Measurements from ENCODE around the gene NADK. TPM values are rescaled to one million over a fixed set of nuclear protein-coding genes. Genes with fewer than 3 reads are reported as not detected.

The NADK gene
- total RNA-seq, 1 experiment from 2014 or later, result 93.4 TPM

GRCh38 chr1:1760345-1760650 is 18.0 kb downstream of the NADK start:
- Histone ChIP-seq H3K4me1 (ENCODE audit: control insufficient read depth in 1 of 2, insufficient read depth in 2 of 2, low read length in 2 of 2) (peaks cover 18 to 28% of the 10 kb centered on the region in 2 experiments), H3K9me2 (ENCODE audit: insufficient read depth) (no peaks in the 10 kb centered on the region), H4K20me1 (ENCODE audit: insufficient read depth) (no peaks in the 10 kb centered on the region), H2AFZ (ENCODE audit: low read depth, low read length, poor library complexity, severe bottlenecking) (no peak overlapping the region), H3K36me3 (ENCODE audit: control insufficient read depth in 1 of 2, insufficient read depth in 2 of 2, low read length in 2 of 2) (peaks cover 11 to 50% of the 10 kb centered on the region in 2 experiments; a peak in 3 of 4 replicates), H3K27ac (ENCODE audit: low read depth, low read length) (peak overlapping the region; percentile 91; the same call in 1 of the 2 replicates), H3K4me2 (ENCODE audit: low read length) (no peak overlapping the region), H3K4me3 (replicated peaks in 1 of 2; ENCODE audit: low read depth in 1 of 2, low read length in 2 of 2) (no peak overlapping the region), H3K27me3 (ENCODE audit: insufficient read depth, low read length) (no peaks in the 10 kb centered on the region), H3K9ac (ENCODE audit: low read length) (no peak overlapping the region), H3K79me2 (ENCODE audit: insufficient read depth, low read length) (peaks cover 79% of the 10 kb centered on the region), H3K9me3 (ENCODE audit: control insufficient read depth in 1 of 2, insufficient read depth in 1 of 2, low read depth in 1 of 2, low read length in 2 of 2) (no peaks in the 10 kb centered on the region)
- DNase-seq (ENCODE audit: low read depth, low spot score) (no peak), ATAC-seq (no peak)
- POLR2A ChIA-PET, result no interaction called here
- RAD21 ChIA-PET (ENCODE audit: low non-redundant PET in 1 of 2, low total read pairs in 2 of 2, uncharacterized antibody in 2 of 2, unreplicated experiment in 2 of 2), result no interaction called here
- BruUV-seq (replicated peaks), result no TSS peak
- CTCF ChIA-PET, result no interaction called here
- TF ChIP-seq CEBPB (IDR thresholded peaks at IDR 0.05; ENCODE audit: low read depth) (no peak), ZFX (IDR thresholded peaks at IDR 0.05) (no peak), REST (IDR thresholded peaks at IDR 0.05; ENCODE audit: low read depth) (no peak), ZNF274 (IDR thresholded peaks at IDR 0.05; ENCODE audit: low read depth, low read length) (no peak), RAD21 (IDR thresholded peaks at IDR 0.05; ENCODE audit: low read depth) (no peak), FOSL1 (IDR thresholded peaks at IDR 0.05; ENCODE audit: low read depth) (no peak), SP1 (IDR thresholded peaks at IDR 0.05; ENCODE audit: low read depth) (no peak)
- intact Hi-C loops (cut with micrococcal nuclease), result no loop called here
